Hepatocyte (in vitro differentiated cells): ENCODE data around the gene HMGCL. TPM values are rescaled to one million over a fixed set of nuclear protein-coding genes. Genes with fewer than 3 reads are reported as not detected.
A peak's percentile ranks its signal among the peaks of the same experiment; 100 is the strongest.

Experiments used
- DNase-seq: peaks from one replicate; pipeline ENCODE4 v3.0.0-alpha.2; 2016; ENCODE audit warnings: low spot score
- H2AFZ ChIP-seq: fragments of 200-600 bp; sonication (generic); 2 replicates; pipeline ENCODE4 v1.6.0; 2016; ENCODE audit warnings: antibody characterized with exemption, mild to moderate bottlenecking
- H3K27ac ChIP-seq: fragments of 200-600 bp; sonication (generic); 2 replicates; pipeline ENCODE4 v1.5.1; 2016; ENCODE audit warnings: mild to moderate bottlenecking
- H3K27me3 ChIP-seq: fragments of 200-600 bp; sonication (generic); 2 replicates; pipeline ENCODE4 v1.6.1; 2016
- H3K36me3 ChIP-seq: fragments of 200-600 bp; sonication (generic); replicated peaks from 2 replicates; pipeline ENCODE4 v1.5.1; 2016; ENCODE audit warnings: low read depth; ENCODE audit not compliant: insufficient read depth
- H3K4me1 ChIP-seq: fragments of 200-600 bp; sonication (generic); 2 replicates; pipeline ENCODE4 v1.5.1; 2016; ENCODE audit warnings: mild to moderate bottlenecking, moderate library complexity; ENCODE audit not compliant: insufficient read depth
- H3K4me2 ChIP-seq: fragments of 200-600 bp; sonication (generic); 2 replicates; pipeline ENCODE4 v1.6.0; 2016
- H3K4me3 ChIP-seq: fragments of 200-600 bp; sonication (generic); 2 replicates; pipeline ENCODE4 v1.5.1; 2016; ENCODE audit warnings: mild to moderate bottlenecking
- H3K79me2 ChIP-seq: fragments of 200-600 bp; sonication (generic); 2 replicates; pipeline ENCODE4 v1.6.0; 2017; ENCODE audit warnings: mild to moderate bottlenecking
- H3K9me2 ChIP-seq: fragments of 200-600 bp; sonication (generic); replicated peaks from 2 replicates; pipeline ENCODE4 v1.6.0; 2017; ENCODE audit warnings: mild to moderate bottlenecking; ENCODE audit not compliant: insufficient read depth
- H3K9me3 ChIP-seq: fragments of 200-600 bp; sonication (generic); 2 replicates; pipeline ENCODE4 v1.5.1; 2016; ENCODE audit warnings: low read depth, mild to moderate bottlenecking
- H4K20me1 ChIP-seq: fragments of 200-600 bp; sonication (generic); 2 replicates; pipeline ENCODE4 v1.6.0; 2016; ENCODE audit warnings: mild to moderate bottlenecking; ENCODE audit not compliant: insufficient read depth, poor library complexity, severe bottlenecking
- EZH2 ChIP-seq: fragments of 200-600 bp; sonication (generic); IDR thresholded peaks from 2 replicates; pipeline ENCODE4 v1.6.1; 2016; ENCODE audit warnings: antibody characterized with exemption, mild to moderate bottlenecking, borderline replicate concordance
- EZH2phosphoT487 ChIP-seq: fragments of 200-600 bp; sonication (generic); IDR thresholded peaks from one replicate; pipeline ENCODE4 v1.6.1; 2018; ENCODE audit warnings: antibody characterized with exemption, mild to moderate bottlenecking, low read depth, moderate library complexity; ENCODE audit not compliant: unreplicated experiment, severe bottlenecking
- WGBS: methylation state at CpG from one replicate; pipeline ENCODE4 v1.1.6; 2016; ENCODE audit warnings: low lambda C conversion rate; ENCODE audit errors: missing lambda C conversion rate; 5-methylcytosine and 5-hydroxymethylcytosine counted together
- polyA plus RNA-seq: library from polyadenylated mRNA; unstranded; fragments of >200 nt; fragmentation: Nextera tagmentation; extraction: Ambion mirVana; gene quantifications from 2 replicates; pipeline ENCODE4 v1.2.1, GENCODE V29; 2016
- total RNA-seq: library from RNA; depleted of rRNA; stranded (reverse); fragments of >200 nt; gene quantifications from 2 replicates; pipeline ENCODE4 v1.2.3, GENCODE V29; 2014
- TF ChIP-seq, protein P1 (sequence below): fragments of 200-600 bp; sonication (generic); IDR thresholded peaks from 2 replicates; pipeline ENCODE4 v1.5.1; 2016; ENCODE audit warnings: antibody characterized with exemption, mild to moderate bottlenecking; ENCODE audit not compliant: poor library complexity

HMGCL gene
- total and polyA plus RNA-seq, 2 experiments from 2014 or later, result 78.5 to 90.7 TPM

DNA sequence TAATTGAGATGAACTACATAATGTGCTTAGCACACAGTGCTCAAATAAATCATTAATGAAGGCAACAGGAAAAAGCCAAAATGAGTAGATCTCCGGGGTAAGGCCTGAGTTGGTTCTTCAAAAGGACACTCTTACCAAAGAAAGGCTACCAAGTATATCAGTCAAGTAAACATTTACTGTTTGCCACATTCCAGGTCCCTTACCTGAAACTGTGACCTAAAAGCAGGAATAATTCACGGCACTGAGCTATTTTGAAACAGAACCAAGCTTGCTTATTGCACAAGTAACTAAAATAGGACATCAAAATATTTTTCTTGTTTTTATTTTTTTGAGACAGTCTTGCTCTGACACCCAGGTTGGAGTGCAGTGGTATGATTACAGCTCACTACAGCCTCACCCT is 49.0 kb downstream of the HMGCL start:
- no peaks in the 10 kb centered on the region for H3K36me3 ChIP-seq
- H3K4me1 ChIP-seq, result peaks cover 17% of the 10 kb centered on the region
- no peak overlapping the region for H3K4me3 ChIP-seq
- no peaks in the 10 kb centered on the region for H3K27me3 ChIP-seq
- no peaks in the 10 kb centered on the region for H3K9me2 ChIP-seq
- no peak for DNase-seq
- H3K79me2 ChIP-seq, result peaks cover 54% of the 10 kb centered on the region
- no peak overlapping the region for H2AFZ ChIP-seq
- peaks cover 7% of the 10 kb centered on the region for H4K20me1 ChIP-seq
- H3K27ac ChIP-seq, result peak overlapping the region; percentile 94
- 71% methylated on average over 2 of the region's 2 CpGs for WGBS
- no peak overlapping the region for H3K4me2 ChIP-seq
- H3K9me3 ChIP-seq, result no peaks in the 10 kb centered on the region
- TF ChIP-seq EZH2 (no peak), EZH2phosphoT487 (no peak)
- TF ChIP-seq, protein P1, sequence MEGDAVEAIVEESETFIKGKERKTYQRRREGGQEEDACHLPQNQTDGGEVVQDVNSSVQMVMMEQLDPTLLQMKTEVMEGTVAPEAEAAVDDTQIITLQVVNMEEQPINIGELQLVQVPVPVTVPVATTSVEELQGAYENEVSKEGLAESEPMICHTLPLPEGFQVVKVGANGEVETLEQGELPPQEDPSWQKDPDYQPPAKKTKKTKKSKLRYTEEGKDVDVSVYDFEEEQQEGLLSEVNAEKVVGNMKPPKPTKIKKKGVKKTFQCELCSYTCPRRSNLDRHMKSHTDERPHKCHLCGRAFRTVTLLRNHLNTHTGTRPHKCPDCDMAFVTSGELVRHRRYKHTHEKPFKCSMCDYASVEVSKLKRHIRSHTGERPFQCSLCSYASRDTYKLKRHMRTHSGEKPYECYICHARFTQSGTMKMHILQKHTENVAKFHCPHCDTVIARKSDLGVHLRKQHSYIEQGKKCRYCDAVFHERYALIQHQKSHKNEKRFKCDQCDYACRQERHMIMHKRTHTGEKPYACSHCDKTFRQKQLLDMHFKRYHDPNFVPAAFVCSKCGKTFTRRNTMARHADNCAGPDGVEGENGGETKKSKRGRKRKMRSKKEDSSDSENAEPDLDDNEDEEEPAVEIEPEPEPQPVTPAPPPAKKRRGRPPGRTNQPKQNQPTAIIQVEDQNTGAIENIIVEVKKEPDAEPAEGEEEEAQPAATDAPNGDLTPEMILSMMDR, result no peak

DNA sequence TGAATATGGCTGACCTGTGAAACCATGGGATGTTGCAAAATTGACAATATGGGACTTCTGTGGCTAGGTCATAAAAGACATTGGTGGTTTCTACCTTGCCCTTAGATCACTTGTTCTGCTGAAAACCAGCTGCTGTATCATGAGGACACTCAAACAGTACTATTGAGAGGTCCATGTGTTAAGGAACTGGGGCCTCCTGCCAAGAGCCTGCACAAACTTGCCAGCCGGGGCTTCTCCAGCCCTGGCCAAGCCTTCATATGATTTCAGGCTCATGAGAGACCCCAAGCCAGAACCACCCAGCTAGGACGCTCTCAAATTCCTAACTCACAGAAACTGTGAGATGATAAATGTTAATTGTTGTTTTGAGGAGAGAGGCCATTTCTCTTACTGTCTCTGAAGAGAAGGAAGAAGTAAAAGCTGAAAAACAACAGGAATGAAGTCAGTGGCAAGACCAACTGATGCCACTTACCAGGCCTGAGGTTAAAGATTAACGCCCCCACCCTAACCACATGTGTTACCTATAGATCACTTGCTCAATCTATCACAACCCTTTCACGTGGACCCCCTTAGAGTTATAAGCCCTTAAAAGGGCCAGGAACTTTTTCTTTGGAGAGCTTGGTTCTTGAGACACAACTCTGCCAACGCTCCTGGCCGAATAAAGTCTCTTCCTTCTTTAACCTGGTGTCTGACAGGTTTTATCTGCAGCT is 50.9 kb downstream of the HMGCL start:
- H3K4me3 ChIP-seq, result no peak overlapping the region
- no peaks in the 10 kb centered on the region for H3K27me3 ChIP-seq
- DNase-seq, result no peak
- H3K9me2 ChIP-seq, result no peaks in the 10 kb centered on the region
- no peak overlapping the region for H2AFZ ChIP-seq
- H3K27ac ChIP-seq, result no peak overlapping the region
- no peak overlapping the region for H3K4me2 ChIP-seq
- TF ChIP-seq, protein P1, result no peak
- no peak for TF ChIP-seq EZH2phosphoT487
- no peak for TF ChIP-seq EZH2
- H3K79me2 ChIP-seq, result peaks cover 36% of the 10 kb centered on the region
- H4K20me1 ChIP-seq, result peaks cover 3% of the 10 kb centered on the region
- H3K4me1 ChIP-seq, result peaks cover 12% of the 10 kb centered on the region
- 90% methylated on average over 6 of the region's 6 CpGs for WGBS
- H3K36me3 ChIP-seq, result no peaks in the 10 kb centered on the region
- H3K9me3 ChIP-seq, result no peaks in the 10 kb centered on the region

DNA sequence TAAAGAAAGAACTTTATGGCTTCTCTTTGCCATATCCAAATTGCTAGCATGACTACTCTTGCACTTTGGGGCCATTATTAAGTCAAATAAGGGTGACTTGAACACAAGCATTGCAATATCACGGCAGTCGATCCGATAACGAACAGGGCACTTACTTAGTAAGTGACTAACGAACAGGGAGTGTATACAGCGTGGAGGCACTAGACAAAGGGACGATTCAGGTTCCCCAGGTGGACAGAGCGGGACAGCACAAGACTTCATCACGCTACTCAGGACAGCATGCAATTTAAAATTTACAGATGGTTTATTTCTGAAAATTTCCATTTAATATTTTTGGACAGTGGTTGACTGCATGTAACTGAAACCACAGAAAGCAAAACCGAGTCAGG is 52.4 kb downstream of the HMGCL start:
- WGBS, result 91% methylated on average over 10 of the region's 10 CpGs
- Histone ChIP-seq H3K9me3 (no peaks in the 10 kb centered on the region), H3K4me1 (peaks cover 9% of the 10 kb centered on the region), H3K27me3 (no peaks in the 10 kb centered on the region), H4K20me1 (no peaks in the 10 kb centered on the region), H3K79me2 (peaks cover 26% of the 10 kb centered on the region), H3K27ac (no peak overlapping the region), H2AFZ (no peak overlapping the region), H3K9me2 (no peaks in the 10 kb centered on the region), H3K4me2 (no peak overlapping the region), H3K4me3 (no peak overlapping the region), H3K36me3 (no peaks in the 10 kb centered on the region)
- DNase-seq, result no peak
- TF ChIP-seq, protein P1, result no peak
- TF ChIP-seq EZH2 (no peak), EZH2phosphoT487 (no peak)
